ENCODE measurements around the gene KIAA1671.

DNA sequence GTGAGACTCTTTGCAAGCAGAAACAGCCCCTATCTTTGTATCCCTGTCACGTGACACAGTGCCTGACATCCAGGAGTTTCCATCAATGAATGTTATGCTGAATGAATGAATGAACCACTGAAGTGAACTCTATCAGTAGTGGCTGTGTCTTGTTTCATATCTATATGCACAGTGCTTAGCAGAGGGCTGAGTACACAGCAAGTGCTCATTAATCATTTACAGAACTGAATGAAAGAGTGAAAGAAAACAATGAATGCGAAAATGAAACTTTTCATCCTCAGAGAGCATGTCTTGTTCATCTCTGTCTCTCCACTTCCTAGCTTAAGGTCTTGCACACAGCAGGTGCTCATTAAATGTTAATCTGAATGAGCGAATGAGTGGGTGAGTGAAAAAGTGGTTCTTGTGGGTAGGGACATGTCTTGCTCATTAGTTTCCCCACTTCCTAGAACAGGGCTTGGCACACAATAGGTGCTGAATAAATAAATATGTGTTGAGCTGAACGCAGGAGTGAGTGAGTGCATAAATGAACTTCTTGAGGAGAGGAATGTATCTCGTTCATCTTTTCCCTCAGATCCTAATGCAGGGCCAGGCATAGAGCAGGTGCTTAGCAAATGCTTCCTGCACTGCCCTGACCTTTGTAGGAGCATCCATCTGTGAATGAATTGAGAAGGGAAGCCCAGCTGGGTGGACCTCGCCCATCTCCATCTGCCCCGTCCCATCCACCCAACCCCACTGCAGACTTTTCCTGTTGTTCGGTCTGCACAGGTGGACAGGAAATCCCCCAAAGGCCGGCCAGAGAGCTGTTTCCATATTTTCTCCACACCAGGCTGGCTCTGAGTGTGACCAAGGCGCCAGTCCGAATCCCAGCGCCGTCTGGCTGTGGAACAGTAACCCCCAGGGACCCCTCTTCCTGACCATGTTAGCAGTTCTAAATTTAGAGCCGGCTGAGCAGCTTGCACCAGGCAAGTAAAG is 133.7 kb downstream of the KIAA1671 start:
- TF ChIP-seq, protein P1, sequence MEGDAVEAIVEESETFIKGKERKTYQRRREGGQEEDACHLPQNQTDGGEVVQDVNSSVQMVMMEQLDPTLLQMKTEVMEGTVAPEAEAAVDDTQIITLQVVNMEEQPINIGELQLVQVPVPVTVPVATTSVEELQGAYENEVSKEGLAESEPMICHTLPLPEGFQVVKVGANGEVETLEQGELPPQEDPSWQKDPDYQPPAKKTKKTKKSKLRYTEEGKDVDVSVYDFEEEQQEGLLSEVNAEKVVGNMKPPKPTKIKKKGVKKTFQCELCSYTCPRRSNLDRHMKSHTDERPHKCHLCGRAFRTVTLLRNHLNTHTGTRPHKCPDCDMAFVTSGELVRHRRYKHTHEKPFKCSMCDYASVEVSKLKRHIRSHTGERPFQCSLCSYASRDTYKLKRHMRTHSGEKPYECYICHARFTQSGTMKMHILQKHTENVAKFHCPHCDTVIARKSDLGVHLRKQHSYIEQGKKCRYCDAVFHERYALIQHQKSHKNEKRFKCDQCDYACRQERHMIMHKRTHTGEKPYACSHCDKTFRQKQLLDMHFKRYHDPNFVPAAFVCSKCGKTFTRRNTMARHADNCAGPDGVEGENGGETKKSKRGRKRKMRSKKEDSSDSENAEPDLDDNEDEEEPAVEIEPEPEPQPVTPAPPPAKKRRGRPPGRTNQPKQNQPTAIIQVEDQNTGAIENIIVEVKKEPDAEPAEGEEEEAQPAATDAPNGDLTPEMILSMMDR (IDR thresholded peaks at IDR 0.05), result no peak
- TF ChIP-seq GABPA (IDR thresholded peaks at IDR 0.05; ENCODE audit: low read depth), result no peak
